Measurements from ENCODE around the gene APPBP2. TPM values are rescaled to one million over a fixed set of nuclear protein-coding genes. Genes with fewer than 3 reads are reported as not detected.

Gene APPBP2
- total RNA-seq, 4 donors from 2014 or later, result 27.0 to 48.3 (median 39.9) TPM

DNA sequence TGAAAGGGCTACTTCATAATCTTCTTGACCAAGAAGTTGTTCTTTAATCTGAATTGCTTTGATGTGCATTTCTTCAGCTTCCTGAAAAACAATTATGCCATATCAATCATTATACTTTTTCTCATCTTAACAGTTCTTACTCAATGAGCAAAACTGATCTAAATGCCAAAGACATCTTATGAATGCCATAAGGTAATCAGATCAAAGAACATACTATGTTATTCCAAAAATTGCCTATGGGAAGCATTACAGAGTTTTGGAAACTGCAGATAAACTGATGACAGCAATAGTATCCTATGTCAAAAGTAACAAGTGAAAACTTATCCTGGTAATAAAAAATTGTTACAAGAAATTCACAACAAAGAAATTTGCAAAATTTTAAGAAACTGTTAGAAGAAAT is 74.1 kb downstream of the APPBP2 start:
- Histone ChIP-seq H3K9me3 (no peaks in the 10 kb centered on the region), H3K27ac (no peak overlapping the region), H3K4me1 (no peaks in the 10 kb centered on the region), H3K27me3 (no peaks in the 10 kb centered on the region), H3K36me3 (peaks cover 0 to 92% (median 2%) of the 10 kb centered on the region in 3 donors), H3K4me3 (no peak overlapping the region)
- TF ChIP-seq CTCF (IDR thresholded peaks at IDR 0.05), result no peak
- TF ChIP-seq POLR2A (IDR thresholded peaks at IDR 0.05), result no peak
- no peak for TF ChIP-seq EP300 (IDR thresholded peaks at IDR 0.05)
- no peak for DNase-seq (ENCODE audit: low spot score in 2 of 2)

DNA sequence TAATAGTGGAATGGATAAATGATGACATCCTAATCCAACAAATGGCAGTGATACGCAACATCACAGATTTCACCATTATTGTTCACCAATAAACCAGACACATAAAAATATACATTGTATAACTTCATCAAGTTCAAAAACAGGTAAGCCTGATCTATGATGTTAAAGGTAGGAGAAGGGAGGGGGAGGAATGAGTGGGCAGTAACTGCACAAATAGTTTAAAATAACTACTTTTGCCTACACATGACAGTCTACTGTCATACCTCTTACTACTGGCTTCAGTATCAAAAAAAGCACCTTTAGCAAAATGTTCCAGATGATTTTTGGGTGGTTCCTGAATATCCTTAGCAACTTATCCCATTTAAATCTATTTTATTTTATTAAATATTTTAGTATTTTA is 75.0 kb downstream of the APPBP2 start:
- DNase-seq (ENCODE audit: low spot score in 2 of 2), result no peak
- TF ChIP-seq EP300 (IDR thresholded peaks at IDR 0.05), result no peak
- TF ChIP-seq POLR2A (IDR thresholded peaks at IDR 0.05), result no peak
- no peak for TF ChIP-seq CTCF (IDR thresholded peaks at IDR 0.05)
- Histone ChIP-seq H3K36me3 (peaks cover 0 to 89% (median 2%) of the 10 kb centered on the region in 3 donors), H3K4me1 (no peaks in the 10 kb centered on the region), H3K27ac (no peak overlapping the region), H3K27me3 (no peaks in the 10 kb centered on the region), H3K4me3 (no peak overlapping the region), H3K9me3 (no peaks in the 10 kb centered on the region)
- 96 to 100% methylated on average over 1 of the region's 1 CpG for WGBS, 2 donors

DNA sequence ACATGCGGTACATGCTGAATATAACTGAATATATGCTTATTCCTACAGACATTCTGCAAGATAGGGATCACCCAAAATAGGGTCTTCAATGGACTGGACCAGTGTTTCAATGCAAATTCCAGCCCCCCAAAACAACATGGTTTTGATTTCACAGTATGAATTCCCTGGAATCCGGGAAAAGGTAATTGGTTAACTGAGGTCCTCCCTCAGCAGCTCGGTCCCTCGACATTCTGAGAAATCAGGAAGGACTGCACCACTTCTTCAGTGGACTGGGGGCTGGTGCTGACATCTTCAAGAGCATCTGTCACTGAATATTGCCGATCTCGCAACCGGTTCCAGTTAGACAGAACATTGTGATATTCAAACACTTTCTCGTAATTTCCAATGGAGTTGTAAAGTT is 78.7 kb downstream of the APPBP2 start:
- Histone ChIP-seq H3K27me3 (no peaks in the 10 kb centered on the region), H3K4me3 (no peak overlapping the region), H3K36me3 (peaks cover 0 to 62% (median 2%) of the 10 kb centered on the region in 3 donors), H3K4me1 (peaks cover 0 to 21% (median 3%) of the 10 kb centered on the region in 4 donors), H3K27ac (no peak overlapping the region), H3K9me3 (no peaks in the 10 kb centered on the region)
- WGBS, 2 donors, result 93 to 95% methylated on average over 8 of the region's 8 CpGs
- DNase-seq (ENCODE audit: low spot score in 2 of 2), result no peak
- no peak for TF ChIP-seq EP300 (IDR thresholded peaks at IDR 0.05)
- TF ChIP-seq POLR2A (IDR thresholded peaks at IDR 0.05), result no peak

DNA sequence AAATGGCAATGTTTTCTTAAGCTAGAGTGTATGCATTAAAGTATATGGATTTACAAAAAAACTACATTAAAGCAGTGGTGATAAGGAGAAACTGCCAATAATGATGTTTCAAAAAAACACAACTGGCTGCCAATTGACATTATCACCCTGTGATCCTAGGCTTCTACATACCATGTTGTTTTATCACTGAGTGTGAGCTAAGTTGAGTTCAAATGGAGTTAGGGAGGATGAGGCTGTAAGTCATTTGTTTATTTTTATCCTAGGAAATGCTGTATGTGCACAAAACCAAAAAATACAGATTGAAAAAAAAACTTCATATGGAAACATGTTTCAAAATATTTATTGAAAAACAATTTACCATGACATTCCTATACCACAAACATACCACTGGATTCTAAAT is 80.9 kb downstream of the APPBP2 start:
- H3K4me1 ChIP-seq, result peaks cover 0 to 31% (median 11%) of the 10 kb centered on the region in 4 donors
- DNase-seq (ENCODE audit: low spot score in 2 of 2), result no peak
- TF ChIP-seq EP300 (IDR thresholded peaks at IDR 0.05) (no peak), CTCF (IDR thresholded peaks at IDR 0.05) (no peak), POLR2A (IDR thresholded peaks at IDR 0.05) (no peak)
- H3K4me3 ChIP-seq, result no peak overlapping the region
- no peak overlapping the region for H3K27ac ChIP-seq
- no peaks in the 10 kb centered on the region for H3K27me3 ChIP-seq
- H3K9me3 ChIP-seq, result no peaks in the 10 kb centered on the region
- H3K36me3 ChIP-seq, result peaks cover 0 to 41% (median 2%) of the 10 kb centered on the region in 3 donors

- Histone ChIP-seq H3K4me3 (no peak overlapping the region), H3K27me3 (no peaks in the 10 kb centered on the region), H3K4me1 (peaks cover 0 to 36% (median 11%) of the 10 kb centered on the region in 4 donors), H3K27ac (peak overlapping the region in 2 of 4 donors; percentile 14 to 57), H3K36me3 (peaks cover 0 to 27% (median 0%) of the 10 kb centered on the region in 3 donors), H3K9me3 (no peaks in the 10 kb centered on the region)
- WGBS, 2 donors, result 37 to 63% methylated on average over 6 of the region's 6 CpGs
- TF ChIP-seq EP300 (IDR thresholded peaks at IDR 0.05), result no peak
- DNase-seq (ENCODE audit: low spot score in 2 of 2), result no peak
Measured at GRCh38 chr17:60443713-60444112, 82.3 kb downstream of the APPBP2 start.

DNA sequence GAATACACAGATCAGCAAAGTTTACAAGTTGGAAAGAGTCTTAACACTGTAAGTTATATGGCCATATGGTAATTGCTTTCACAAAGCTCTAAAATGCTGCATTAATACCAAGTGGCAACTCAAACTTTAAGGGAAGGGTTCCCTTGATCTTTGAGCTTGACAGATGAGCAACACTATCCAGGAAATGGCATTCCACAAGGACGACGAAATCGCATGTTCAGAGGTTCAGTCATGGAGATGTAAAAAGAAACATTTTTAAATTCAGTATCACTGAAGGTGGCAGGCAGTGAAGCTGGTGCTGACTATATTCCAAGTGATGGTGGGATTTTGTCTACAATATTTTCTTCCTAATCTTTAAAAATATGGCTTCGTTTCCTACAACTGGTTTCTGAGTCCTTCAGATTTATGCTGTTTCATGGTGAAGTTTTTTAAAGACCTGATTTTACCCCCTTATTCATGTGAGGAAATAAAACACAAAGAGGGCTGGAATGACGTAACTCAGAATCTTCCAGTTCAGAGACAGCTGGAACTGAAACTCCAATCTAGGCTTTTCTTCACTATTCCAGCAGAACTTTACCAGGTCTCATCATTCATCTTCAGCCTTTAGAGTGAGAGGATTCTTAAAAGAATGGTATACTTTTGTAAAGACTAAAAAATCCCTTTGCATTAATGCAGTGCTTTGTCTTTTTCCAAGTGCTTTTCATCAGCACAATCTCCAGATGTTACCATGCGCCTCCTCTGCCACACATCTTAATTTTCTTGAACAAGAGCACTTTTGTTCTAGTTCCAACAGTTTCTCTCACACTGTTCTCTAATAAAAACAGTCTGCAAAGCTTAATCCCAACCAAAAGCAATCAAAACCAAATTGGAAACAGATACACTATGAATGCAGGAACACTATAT is 83.5 kb downstream of the APPBP2 start:
- H3K4me1 ChIP-seq, result peaks cover 0 to 36% (median 11%) of the 10 kb centered on the region in 4 donors
- TF ChIP-seq EP300 (IDR thresholded peaks at IDR 0.05) (peak; percentile 13 to 22), POLR2A (IDR thresholded peaks at IDR 0.05) (no peak)
- no peaks in the 10 kb centered on the region for H3K9me3 ChIP-seq
- H3K36me3 ChIP-seq, result peaks cover 0 to 15% (median 0%) of the 10 kb centered on the region in 3 donors
- H3K27ac ChIP-seq, result peak overlapping the region in 3 of 4 donors; percentile 37 to 68 (median 57)
- no peaks in the 10 kb centered on the region for H3K27me3 ChIP-seq
- H3K4me3 ChIP-seq, result no peak overlapping the region
- no peak for DNase-seq (ENCODE audit: low spot score in 2 of 2)
- WGBS, 2 donors, result 27 to 31% methylated on average over 6 of the region's 6 CpGs

Data from tibial nerve (tissue), 4 donors.